H9 (cell line): Measurements from ENCODE around the gene TMEM81. TPM values are rescaled to one million over a fixed set of nuclear protein-coding genes. Genes with fewer than 3 reads are reported as not detected.

ENCODE experiments used
- DNase-seq: peaks from one replicate; pipeline ENCODE4 v3.0.0-alpha.2; 2017
- H2AFZ ChIP-seq: one replicate; pipeline ENCODE4 v1.6.1; 2013; ENCODE audit warnings: mild to moderate bottlenecking, low read length, control low read depth, moderate library complexity
- H2AK5ac ChIP-seq: 2 replicates; pipeline ENCODE4 v1.6.1; 2013; ENCODE audit warnings: low read length, control low read depth, mixed read lengths; ENCODE audit not compliant: insufficient read length
- H2BK120ac ChIP-seq: one replicate; pipeline ENCODE4 v1.6.1; 2013; ENCODE audit warnings: low read depth, mild to moderate bottlenecking, low read length, control low read depth, inconsistent platforms; ENCODE audit not compliant: poor library complexity, severe bottlenecking
- H2BK12ac ChIP-seq: 2 replicates; pipeline ENCODE4 v1.6.1; 2013; ENCODE audit warnings: low read length, control low read depth, mixed read lengths, low read depth; ENCODE audit not compliant: insufficient read length
- H2BK15ac ChIP-seq: 2 replicates; pipeline ENCODE4 v1.6.1; 2013; ENCODE audit warnings: low read depth, low read length, control low read depth
- H2BK20ac ChIP-seq: one replicate; pipeline ENCODE4 v1.6.1; 2013; ENCODE audit warnings: low read depth, mild to moderate bottlenecking, low read length, control low read depth, inconsistent platforms; ENCODE audit not compliant: poor library complexity, severe bottlenecking
- H2BK5ac ChIP-seq: 2 replicates; pipeline ENCODE4 v1.6.1; 2013; ENCODE audit warnings: low read length, control low read depth, mixed read lengths; ENCODE audit not compliant: insufficient read length
- H3K14ac ChIP-seq: 2 replicates; pipeline ENCODE4 v1.6.1; 2013; ENCODE audit warnings: low read length, control low read depth; ENCODE audit not compliant: insufficient read depth
- H3K18ac ChIP-seq: 2 replicates; pipeline ENCODE4 v1.6.1; 2013; ENCODE audit warnings: low read depth, mild to moderate bottlenecking, mixed read lengths, low read length, control low read depth; ENCODE audit not compliant: insufficient read length
- H3K23ac ChIP-seq: 2 replicates; pipeline ENCODE4 v1.6.1; 2013; ENCODE audit warnings: low read length, control low read depth, mixed read lengths, low read depth; ENCODE audit not compliant: insufficient read length
- H3K23me2 ChIP-seq: 2 replicates; pipeline ENCODE4 v1.6.1; 2013; ENCODE audit warnings: low read depth, mild to moderate bottlenecking, mixed read lengths, low read length, control low read depth; ENCODE audit not compliant: insufficient read length, poor library complexity, severe bottlenecking
- H3K27ac ChIP-seq: 2 replicates; pipeline ENCODE4 v1.5.1; 2013; ENCODE audit warnings: low read length, control low read depth, mixed read lengths, low read depth; ENCODE audit not compliant: insufficient read length
- H3K27me3 ChIP-seq: 2 replicates; pipeline ENCODE4 v1.6.1; 2013; ENCODE audit warnings: low read length, control low read depth, inconsistent platforms; ENCODE audit not compliant: insufficient read depth
- H3K4ac ChIP-seq: 2 replicates; pipeline ENCODE4 v1.6.1; 2013; ENCODE audit warnings: low read depth, mild to moderate bottlenecking, control low read depth, inconsistent platforms, low read length, moderate library complexity
- H3K4me1 ChIP-seq: 2 replicates; pipeline ENCODE4 v1.6.1; 2013; ENCODE audit warnings: low read length, control low read depth, inconsistent platforms; ENCODE audit not compliant: insufficient read depth
- H3K4me2 ChIP-seq: 2 replicates; pipeline ENCODE4 v1.6.1; 2013; ENCODE audit warnings: low read length, control low read depth, mixed read lengths; ENCODE audit not compliant: insufficient read length, insufficient read depth
- H3K56ac ChIP-seq: 2 replicates; pipeline ENCODE4 v1.6.1; 2013; ENCODE audit warnings: low read depth, mild to moderate bottlenecking, mixed read lengths, low read length, control low read depth; ENCODE audit not compliant: insufficient read length
- H3K79me1 ChIP-seq: 2 replicates; pipeline ENCODE4 v1.6.1; 2013; ENCODE audit warnings: low read depth, mild to moderate bottlenecking, moderate library complexity, low read length, control low read depth, inconsistent platforms; ENCODE audit not compliant: insufficient read depth, poor library complexity, severe bottlenecking
- H3K79me2 ChIP-seq: 2 replicates; pipeline ENCODE4 v1.6.1; 2013; ENCODE audit warnings: low read length, control low read depth, inconsistent platforms; ENCODE audit not compliant: insufficient read depth
- H3K9ac ChIP-seq: 2 replicates; pipeline ENCODE4 v1.6.1; 2013; ENCODE audit warnings: low read length, control low read depth, mixed read lengths; ENCODE audit not compliant: insufficient read length; ENCODE audit errors: extremely low read depth
- H3K9me3 ChIP-seq: one replicate; pipeline ENCODE4 v1.6.1; 2013; ENCODE audit warnings: low read depth, low read length, inconsistent platforms; ENCODE audit not compliant: control insufficient read depth
- H3T11ph ChIP-seq: one replicate; pipeline ENCODE4 v1.6.1; 2013; ENCODE audit warnings: mild to moderate bottlenecking, low read length, control low read depth, inconsistent platforms
- H4K20me1 ChIP-seq: one replicate; pipeline ENCODE4 v1.6.1; 2013; ENCODE audit not compliant: control insufficient read depth, insufficient read length, insufficient read depth
- H4K5ac ChIP-seq: 2 replicates; pipeline ENCODE4 v1.6.1; 2013; ENCODE audit warnings: low read depth, mild to moderate bottlenecking, mixed read lengths, low read length, control low read depth; ENCODE audit not compliant: insufficient read length
- H4K8ac ChIP-seq: replicated peaks from 2 replicates; pipeline ENCODE4 v1.6.1; 2013; ENCODE audit warnings: low read length, control low read depth, mixed read lengths, low read depth; ENCODE audit not compliant: insufficient read length
- H4K91ac ChIP-seq: 2 replicates; pipeline ENCODE4 v1.6.1; 2013; ENCODE audit warnings: low read depth, mild to moderate bottlenecking, moderate library complexity, mixed read lengths, low read length, control low read depth; ENCODE audit not compliant: insufficient read length
- H3K27ac Mint-ChIP-seq, 3 experiments: 2 replicates in 2 of 3; 3 replicates in 1 of 3; pipeline ENCODE4 v1.8.0; 2020 to 2021; ENCODE audit warnings: mixed read lengths in 3 of 3, mild to moderate bottlenecking in 1 of 3, moderate library complexity in 1 of 3
- H3K27me3 Mint-ChIP-seq: 2 replicates; pipeline ENCODE4 v1.8.0; 2021; ENCODE audit warnings: low read depth, mild to moderate bottlenecking, moderate library complexity, mixed read lengths
- H3K36me3 Mint-ChIP-seq, 3 experiments: 2 replicates in 2 of 3; 3 replicates in 1 of 3; pipeline ENCODE4 v1.8.0; 2020 to 2021; ENCODE audit warnings: low read depth in 3 of 3, mixed read lengths in 3 of 3; ENCODE audit not compliant: insufficient read depth in 1 of 3
- H3K4me1 Mint-ChIP-seq, 2 experiments: 2 replicates each; pipeline ENCODE4 v1.8.0; 2020; ENCODE audit warnings: mixed read lengths in 2 of 2
- H3K4me3 Mint-ChIP-seq, 2 experiments: 2 replicates in 1 of 2; 3 replicates in 1 of 2; pipeline ENCODE4 v1.8.0; 2020 to 2021; ENCODE audit warnings: mild to moderate bottlenecking in 2 of 2, mixed read lengths in 2 of 2, moderate library complexity in 1 of 2
- H3K9me3 Mint-ChIP-seq, 2 experiments: 2 replicates in 1 of 2; 3 replicates in 1 of 2; pipeline ENCODE4 v1.8.0; 2020; ENCODE audit warnings: mild to moderate bottlenecking in 2 of 2, mixed read lengths in 2 of 2, moderate library complexity in 1 of 2
- CTCF ChIP-seq: fragments of 200-600 bp; sonication (generic); conservative IDR thresholded peaks from 3 replicates; pipeline ENCODE4 v1.8.0; 2021; ENCODE audit warnings: antibody characterized with exemption, mild to moderate bottlenecking
- WGBS: extraction: QIAGEN DNeasy Blood & Tissue Kit; methylation state at CpG from one replicate; pipeline ENCODE4 v1.1.7; 2013; ENCODE audit warnings: missing lambda C conversion rate, low lambda C conversion rate, mixed read lengths; ENCODE audit not compliant: insufficient read length; ENCODE audit errors: extremely low coverage; 5-methylcytosine and 5-hydroxymethylcytosine counted together
- total RNA-seq: library from RNA; stranded (reverse); gene quantifications from 2 replicates; pipeline ENCODE4 v1.2.1, GENCODE V29; 2021

TMEM81 gene
- total RNA-seq, 1 experiment from 2014 or later = 3.0 TPM

GRCh38 chr1:205054013-205054412 is 30.2 kb downstream of the TMEM81 start:
- Histone ChIP-seq H3K4me1 (no peaks in the 10 kb centered on the region), H2BK120ac (no peak overlapping the region), H2AK5ac (no peak overlapping the region), H3K27me3 (no peaks in the 10 kb centered on the region), H3K79me1 (no peaks in the 10 kb centered on the region), H3K79me2 (no peaks in the 10 kb centered on the region), H3K56ac (no peak overlapping the region), H3T11ph (no peak overlapping the region), H2AFZ (no peak overlapping the region), H3K9me3 (no peaks in the 10 kb centered on the region), H3K23ac (no peak overlapping the region), H3K18ac (no peak overlapping the region), H3K14ac (no peak overlapping the region), H4K20me1 (no peaks in the 10 kb centered on the region), H2BK5ac (no peak overlapping the region), H4K8ac (no peak overlapping the region), H4K5ac (no peak overlapping the region), H4K91ac (no peak overlapping the region), H2BK15ac (no peak overlapping the region), H3K23me2 (no peaks in the 10 kb centered on the region), H3K4me2 (no peak overlapping the region), H3K4ac (no peak overlapping the region), H3K27ac (no peak overlapping the region), H2BK20ac (no peak overlapping the region), H2BK12ac (no peak overlapping the region), H3K9ac (no peak overlapping the region)
- Mint-ChIP-seq H3K9me3 (no peaks in the 10 kb centered on the region), H3K27me3 (peaks cover 7% of the 10 kb centered on the region), H3K4me3 (no peak overlapping the region), H3K36me3 (no peaks in the 10 kb centered on the region), H3K4me1 (peaks cover 4 to 21% of the 10 kb centered on the region in 2 experiments), H3K27ac (no peak overlapping the region)
- TF ChIP-seq CTCF = no peak
- no CpG with 5 or more reads among the region's 7 CpGs for whole genome bisulfite sequencing
- no peak for DNase-seq
